Lung (tissue), 12 donors: ENCODE results near the gene ZNF326. TPM values are rescaled to one million over a fixed set of nuclear protein-coding genes. Genes with fewer than 3 reads are reported as not detected.

Experiments
- ATAC-seq: fragments of 200-7000 bp; cut with Tn5 transposase; one replicate; pipeline ENCODE4 v1.9.1; 2020; ENCODE audit warnings: moderate number of reproducible peaks; ENCODE audit not compliant: insufficient read depth, low FRiP score
- DNase-seq, 3 donors: peaks; one replicate each; pipeline ENCODE4 v3.0.0-alpha.2; 2013 to 2017
- H3K27ac ChIP-seq, 2 donors: one replicate each; pipeline ENCODE4 v1.5.1; 2013; ENCODE audit warnings: mild to moderate bottlenecking in 2 of 2, moderate library complexity in 2 of 2, control low read depth in 1 of 2, inconsistent platforms in 1 of 2, low read depth in 1 of 2, low read length in 1 of 2
- H3K27me3 ChIP-seq, 3 donors: one replicate each; pipeline ENCODE4 v1.5.1; 2013; ENCODE audit warnings: low read length in 2 of 3; ENCODE audit not compliant: control insufficient read depth in 3 of 3, insufficient read depth in 3 of 3
- H3K36me3 ChIP-seq, 4 donors: one replicate each; pipeline ENCODE4 v1.5.1; 2013; ENCODE audit warnings: low read length in 4 of 4, mild to moderate bottlenecking in 1 of 4, moderate library complexity in 1 of 4; ENCODE audit not compliant: control insufficient read depth in 4 of 4, insufficient read depth in 4 of 4
- H3K4me1 ChIP-seq, 5 donors: one replicate each; pipeline ENCODE4 v1.5.1; 2013; ENCODE audit warnings: low read length in 5 of 5, mild to moderate bottlenecking in 2 of 5, moderate library complexity in 1 of 5; ENCODE audit not compliant: control insufficient read depth in 5 of 5, insufficient read depth in 5 of 5
- H3K4me3 ChIP-seq: one replicate; pipeline ENCODE4 v1.5.1; 2013; ENCODE audit warnings: mild to moderate bottlenecking, control low read depth, moderate library complexity
- H3K9ac ChIP-seq, 2 donors: one replicate each; pipeline ENCODE4 v1.5.1; 2013; ENCODE audit warnings: low read length in 2 of 2, control low read depth in 1 of 2; ENCODE audit not compliant: insufficient read depth in 1 of 2
- H3K9me3 ChIP-seq, 4 donors: one replicate each; pipeline ENCODE4 v1.5.1; 2013; ENCODE audit warnings: low read length in 3 of 4, mild to moderate bottlenecking in 1 of 4, moderate library complexity in 1 of 4; ENCODE audit not compliant: control insufficient read depth in 4 of 4, insufficient read depth in 3 of 4
- CTCF ChIP-seq: IDR thresholded peaks from 2 replicates; pipeline ENCODE4 v1.5.1; 2012; ENCODE audit warnings: mild to moderate bottlenecking; ENCODE audit errors: control extremely low read depth, extremely low read depth
- WGBS, 2 donors: extraction: QIAGEN DNeasy Blood & Tissue Kit; methylation state at CpG; one replicate each; pipeline ENCODE4 v1.1.7; 2013; 5-methylcytosine and 5-hydroxymethylcytosine counted together
- polyA plus RNA-seq, 2 donors: library from polyadenylated mRNA; stranded (reverse); fragments of 200-250 nt; gene quantifications; one replicate each; pipeline ENCODE4 v1.2.1, GENCODE V29; 2013
- total RNA-seq, 2 donors: library from RNA; depleted of rRNA in 1 of 2; stranded (reverse); fragments of >200 nt in 1 of 2; gene quantifications; one replicate each; pipeline ENCODE4 v1.2.1, GENCODE V29; 2014 to 2021
- donor health status: control.
- donor health status: control.
- donor health status: Bipolar disorder and iron deficiency.
- donor health status: healthy.
- donor health status: DM: yes; HTN: yes; CAD: no.

The ZNF326 gene
- total and polyA plus RNA-seq, 4 donors = 7.2 to 47.1 (median 13.8) TPM

GRCh38 chr1:89957107-89957506 lies 37.8 kb upstream of the ZNF326 start:
- Histone ChIP-seq H3K36me3 (no peaks in the 10 kb centered on the region), H3K4me3 (no peak overlapping the region), H3K27ac (no peak overlapping the region), H3K9ac (no peak overlapping the region), H3K27me3 (no peaks in the 10 kb centered on the region), H3K4me1 (peaks cover 0 to 2% (median 0%) of the 10 kb centered on the region in 5 donors), H3K9me3 (no peaks in the 10 kb centered on the region)
- WGBS, 2 donors = 37 to 61% methylated on average over 1 of the region's 1 CpG
- ATAC-seq = no peak
- TF ChIP-seq CTCF = no peak
- no peak for DNase-seq

- Histone ChIP-seq H3K27me3 (no peaks in the 10 kb centered on the region), H3K27ac (no peak overlapping the region), H3K9me3 (peaks cover 0 to 3% (median 1%) of the 10 kb centered on the region in 4 donors), H3K9ac (no peak overlapping the region), H3K4me3 (no peak overlapping the region), H3K4me1 (peaks cover 0 to 3% (median 0%) of the 10 kb centered on the region in 5 donors), H3K36me3 (no peaks in the 10 kb centered on the region)
- ATAC-seq (no peak), DNase-seq (no peak)
- WGBS, 2 donors = 83 to 87% methylated on average over 7 of the region's 7 CpGs
- TF ChIP-seq CTCF = no peak
These were observed 35.9 kb upstream of the ZNF326 start for GRCh38 chr1:89958851-89959654.

- Histone ChIP-seq H3K27me3 (no peaks in the 10 kb centered on the region), H3K36me3 (no peaks in the 10 kb centered on the region), H3K9ac (no peak overlapping the region), H3K4me1 (peaks cover 0 to 3% (median 0%) of the 10 kb centered on the region in 5 donors), H3K4me3 (no peak overlapping the region), H3K27ac (no peak overlapping the region), H3K9me3 (peaks cover 0 to 3% (median 1%) of the 10 kb centered on the region in 4 donors)
- no peak for TF ChIP-seq CTCF
- no peak for DNase-seq
- 96 to 98% methylated on average over 2 of the region's 2 CpGs for WGBS, 2 donors
- no peak for ATAC-seq
These were observed 35.2 kb upstream of the ZNF326 start for GRCh38 chr1:89959719-89960118.
